HG02588 (cell line): ENCODE measurements around the gene CCDC92.

Source experiments
- ATAC-seq: cut with Tn5 transposase; IDR thresholded peaks from one replicate; pipeline ENCODE4 v1.9.1; 2021; ENCODE audit warnings: mild to moderate bottlenecking, moderate library complexity; ENCODE audit not compliant: unreplicated experiment

Gene CCDC92

GRCh38 chr12:124002654-124003053 lies 30.0 kb upstream of the CCDC92 start:
- ATAC-seq: no peak

GRCh38 chr12:124002021-124002644 lies 29.5 kb upstream of the CCDC92 start:
- no peak for ATAC-seq

GRCh38 chr12:124001343-124001742 lies 28.7 kb upstream of the CCDC92 start:
- no peak for ATAC-seq

- ATAC-seq: no peak
Observed at GRCh38 chr12:124000111-124000510, 27.5 kb upstream of the CCDC92 start.

GRCh38 chr12:123998991-123999359 lies 26.3 kb upstream of the CCDC92 start:
- no peak for ATAC-seq

- no peak for ATAC-seq
Observed at GRCh38 chr12:123998344-123998990, 25.8 kb upstream of the CCDC92 start.

- no peak for ATAC-seq
Observed at GRCh38 chr12:123997908-123998307, 25.3 kb upstream of the CCDC92 start.

GRCh38 chr12:123997033-123997822 lies 24.6 kb upstream of the CCDC92 start:
- ATAC-seq: no peak

GRCh38 chr12:123996581-123996980 lies 23.9 kb upstream of the CCDC92 start:
- no peak for ATAC-seq

- ATAC-seq: no peak
Observed at GRCh38 chr12:123995023-123995748, 22.6 kb upstream of the CCDC92 start.

- ATAC-seq: no peak
Observed at GRCh38 chr12:123992118-123992825, 19.6 kb upstream of the CCDC92 start.

GRCh38 chr12:123991372-123991951 lies 18.8 kb upstream of the CCDC92 start:
- no peak for ATAC-seq

GRCh38 chr12:123990511-123990910 lies 17.9 kb upstream of the CCDC92 start:
- no peak for ATAC-seq

- no peak for ATAC-seq
Observed at GRCh38 chr12:123989753-123990152, 17.1 kb upstream of the CCDC92 start.

- no peak for ATAC-seq
Observed at GRCh38 chr12:123989168-123989567, 16.5 kb upstream of the CCDC92 start.

- ATAC-seq: no peak
Observed at GRCh38 chr12:123987022-123987421, 14.4 kb upstream of the CCDC92 start.

- no peak for ATAC-seq
Observed at GRCh38 chr12:123986374-123986965, 13.8 kb upstream of the CCDC92 start.

GRCh38 chr12:123984903-123985302 lies 12.3 kb upstream of the CCDC92 start:
- ATAC-seq: no peak

GRCh38 chr12:123983822-123984485 lies 11.3 kb upstream of the CCDC92 start:
- no peak for ATAC-seq
